Epithelial cell of esophagus (primary cell): ENCODE measurements around the gene EIF4G3.

Source experiments
- DNase-seq: peaks from one replicate; pipeline ENCODE4 v3.0.0; 2010; ENCODE audit warnings: low read depth
- H3K4me3 ChIP-seq: 2 replicates; pipeline ENCODE4 v1.5.1; 2011; ENCODE audit warnings: mild to moderate bottlenecking, low read length, control low read depth
- CTCF ChIP-seq: IDR thresholded peaks from 2 replicates; pipeline ENCODE4 v1.5.1; 2011; ENCODE audit warnings: low read depth, mild to moderate bottlenecking, low read length, control low read depth, inconsistent platforms; ENCODE audit not compliant: insufficient read depth; ENCODE audit errors: missing control alignments

EIF4G3 gene

GRCh38 chr1:20997602-20998224 is 179.0 kb downstream of the EIF4G3 start:
- no peak for TF ChIP-seq CTCF
- DNase-seq: no peak
- no peak overlapping the region for H3K4me3 ChIP-seq

DNA sequence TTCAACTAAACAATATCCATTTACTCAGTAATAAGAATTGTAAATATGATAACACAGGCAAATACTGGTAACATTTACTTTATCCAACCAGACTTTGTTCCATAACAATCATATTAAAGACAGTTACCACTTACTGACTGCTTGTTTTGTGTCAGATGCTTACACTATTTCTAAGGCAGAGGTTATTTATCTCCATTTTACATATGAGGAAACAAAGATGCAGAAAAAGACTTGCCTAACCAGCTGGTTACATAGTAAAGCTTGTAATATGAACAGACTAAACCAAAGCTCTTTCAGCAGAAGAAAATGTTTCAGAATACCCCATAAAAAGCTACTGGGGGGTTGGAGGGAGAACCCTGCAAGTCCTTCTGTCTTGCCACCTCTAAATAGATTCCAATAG is 180.1 kb downstream of the EIF4G3 start:
- no peak for DNase-seq
- no peak for TF ChIP-seq CTCF

DNA sequence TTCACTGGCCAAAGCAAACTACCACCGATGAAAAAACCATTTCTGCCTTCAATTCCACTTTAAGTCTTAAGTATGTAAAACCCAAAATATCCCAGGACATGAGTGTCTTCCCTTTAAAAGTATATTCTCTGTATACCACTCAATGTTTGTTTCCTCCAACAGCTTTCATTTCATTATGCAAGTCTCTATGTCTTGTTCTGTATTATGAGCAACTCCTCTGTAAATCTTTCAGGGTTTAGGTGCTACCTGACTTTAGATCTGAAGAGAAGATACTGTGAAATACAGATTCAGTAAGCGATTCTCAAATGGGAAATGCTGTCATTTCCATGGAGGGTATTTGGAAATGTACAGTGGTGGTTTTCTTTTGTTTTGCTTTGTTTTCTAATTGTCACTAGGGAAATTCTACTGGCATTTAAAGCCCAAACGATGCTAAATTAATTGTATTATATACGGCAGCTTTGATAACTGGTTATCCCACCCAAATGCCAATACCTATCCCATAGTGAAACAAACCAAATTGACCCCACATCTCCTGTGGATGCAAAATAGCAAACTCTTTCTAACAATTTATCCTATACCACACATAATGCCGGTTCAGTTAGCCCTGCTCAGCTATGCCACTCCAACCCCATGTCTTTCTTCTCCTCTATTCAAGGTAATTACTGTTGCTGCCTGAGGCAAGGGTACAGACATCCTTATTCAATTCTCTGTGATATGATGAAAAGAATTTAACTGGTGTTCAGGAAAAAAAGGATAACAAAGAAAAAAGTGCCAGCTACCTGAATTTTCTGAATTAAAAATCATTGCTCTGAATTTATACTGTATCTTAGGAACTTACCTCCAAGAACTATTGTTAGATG is 182.8 kb downstream of the EIF4G3 start:
- TF ChIP-seq CTCF: no peak
- no peak overlapping the region for H3K4me3 ChIP-seq
- no peak for DNase-seq

More for the DNA sequence above, 180.1 kb downstream of the EIF4G3 start:
- no peak overlapping the region for H3K4me3 ChIP-seq

- H3K4me3 ChIP-seq: no peak overlapping the region
- TF ChIP-seq CTCF: no peak
- peak; percentile 24 for DNase-seq
Observed at GRCh38 chr1:20992322-20993056, 184.2 kb downstream of the EIF4G3 start.

DNA sequence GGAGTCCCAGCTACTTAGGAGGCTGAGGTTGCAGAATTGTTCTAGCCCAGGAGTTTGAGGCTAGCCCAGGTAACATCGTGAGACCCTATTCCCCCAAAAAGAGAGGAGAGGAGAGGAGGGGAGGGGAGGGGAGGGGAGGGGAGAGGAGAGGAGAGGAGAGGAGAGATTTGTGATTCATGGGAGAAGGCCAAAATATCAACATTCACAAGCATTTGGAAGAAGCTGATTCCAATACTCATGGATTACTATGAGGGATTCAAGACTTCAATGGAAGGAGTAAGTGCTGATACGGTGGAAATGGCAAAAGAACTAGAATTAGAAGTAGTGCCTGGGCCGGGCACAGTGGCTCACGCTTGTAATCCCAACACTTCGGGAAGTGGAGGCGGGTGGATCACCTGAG is 187.8 kb downstream of the EIF4G3 start:
- no peak for DNase-seq
- H3K4me3 ChIP-seq: no peak overlapping the region
- TF ChIP-seq CTCF: no peak

- no peak for TF ChIP-seq CTCF
- no peak for DNase-seq
Observed at GRCh38 chr1:20987831-20988825, 188.6 kb downstream of the EIF4G3 start.

More at GRCh38 chr1:20987831-20988825, 188.6 kb downstream of the EIF4G3 start:
- no peak overlapping the region for H3K4me3 ChIP-seq
